AG04449 (cell line): Measurements from ENCODE around the gene TWNK.
"Not testable (repeated sequence)": the region's sequence is repeated elsewhere in the genome, so short reads cannot be mapped to it uniquely, and the experiment has no call there.

Source experiments
- CTCF ChIA-PET: fragments of 350-600 bp; formaldehyde crosslinking; extraction: SDS; loops from one replicate; lab custom pipeline; 2021; ENCODE audit warnings: antibody characterized with exemption; lab: Yijun Ruan, JAX
- POLR2A ChIA-PET: fragments of 400-600, 350-600 bp; formaldehyde crosslinking; extraction: SDS; loops from one replicate; lab custom pipeline; 2020; ENCODE audit warnings: antibody characterized with exemption, inconsistent platforms; lab: Yijun Ruan, JAX
- DNase-seq: peaks from one replicate; pipeline ENCODE4 v3.0.0-alpha.2; 2010; ENCODE audit warnings: low read depth, low spot score
- H3K4me3 ChIP-seq: 2 replicates; pipeline ENCODE4 v1.5.1; 2011; ENCODE audit warnings: low read depth, mild to moderate bottlenecking, control low read depth, low read length
- CTCF ChIP-seq: IDR thresholded peaks from one replicate; pipeline ENCODE4 v1.5.1; 2011; ENCODE audit warnings: mild to moderate bottlenecking, moderate library complexity, low read length, control low read depth, inconsistent platforms; ENCODE audit not compliant: insufficient read depth; ENCODE audit errors: missing control alignments

Gene TWNK

GRCh38 chr10:101031128-101031795 is 43.9 kb downstream of the TWNK start, which contains the start of the genes PDZD7 and SFXN3:
Gene PDZD7 (minus strand): TSS chr10:101031129. CDS start chr10:101030219, 910 bp downstream.
Gene SFXN3 (plus strand): TSS chr10:101031234. CDS start chr10:101034695, 3,461 bp downstream.
- CTCF ChIA-PET = interaction anchor here (1.3 to 35.4 kb wide), 5 partner anchors 14 to 37 kb away, joined by 3 to 1481 read pairs (median 242); partner anchors contain the start of genes KAZALD1, LZTS2, MRPL43 and TWNK
- H3K4me3 ChIP-seq = peak within 1 kb of the TSS; percentile 86
- no peak for TF ChIP-seq CTCF
- DNase-seq = no peak
- POLR2A ChIA-PET = interaction anchor here (1.1 to 2.3 kb wide), 5 partner anchors 10 to 33 kb away, joined by 3 to 18 read pairs (median 4); partner anchors contain the start of gene LZTS2

GRCh38 chr10:101031796-101032636 is 44.7 kb downstream of the TWNK start:
- DNase-seq = no peak
- CTCF ChIA-PET = interaction anchor here (1.3 to 35.4 kb wide), 6 partner anchors 15 to 38 kb away, joined by 3 to 1481 read pairs (median 131); partner anchors contain the start of genes KAZALD1, LZTS2, MRPL43 and TWNK

GRCh38 chr10:101032637-101033224 is 45.4 kb downstream of the TWNK start:
- DNase-seq = no peak
- CTCF ChIA-PET = interaction anchor here (1.3 to 35.4 kb wide), 5 partner anchors 16 to 39 kb away, joined by 3 to 1481 read pairs (median 242); partner anchors contain the start of genes KAZALD1, LZTS2, MRPL43 and TWNK
- TF ChIP-seq CTCF = no peak
- POLR2A ChIA-PET = interaction anchor here (0.9 to 2.3 kb wide), 5 partner anchors 9 to 35 kb away, joined by 3 to 18 read pairs (median 7); partner anchors contain the start of genes KAZALD1 and LZTS2
- H3K4me3 ChIP-seq = peak overlapping the region; percentile 86

More at GRCh38 chr10:101031796-101032636, 44.7 kb downstream of the TWNK start:
- H3K4me3 ChIP-seq = peak overlapping the region; percentile 86
- TF ChIP-seq CTCF = no peak
- POLR2A ChIA-PET = interaction anchor here (0.9 to 2.3 kb wide), 5 partner anchors 9 to 34 kb away, joined by 3 to 18 read pairs (median 7); partner anchors contain the start of genes KAZALD1 and LZTS2

- ChIA-PET CTCF (interaction anchor here (1.3 to 35.4 kb wide), 5 partner anchors 16 to 39 kb away, joined by 3 to 1481 read pairs (median 242); partner anchors contain the start of genes KAZALD1, LZTS2, MRPL43 and TWNK), POLR2A (no interaction called here)
- H3K4me3 ChIP-seq = peak overlapping the region; percentile 86
- no peak for DNase-seq
- TF ChIP-seq CTCF = no peak
These were observed 45.9 kb downstream of the TWNK start for GRCh38 chr10:101033276-101033675.

- CTCF ChIA-PET = interaction anchor here (1.7 to 35.4 kb wide), 5 partner anchors 11 to 108 kb away, joined by 4 to 1481 read pairs (median 242); partner anchors contain the start of genes KAZALD1, LZTS2, MRPL43 and TWNK
- POLR2A ChIA-PET, H3K4me3 ChIP-seq, DNase-seq: not testable (repeated sequence)
These were observed 47.1 kb downstream of the TWNK start for GRCh38 chr10:101034404-101034803.

- TF ChIP-seq CTCF = no peak
- CTCF ChIA-PET = interaction anchor here (1.0 to 35.4 kb wide), 6 partner anchors 12 to 107 kb away, joined by 3 to 1481 read pairs (median 125); partner anchors contain the start of genes KAZALD1, LZTS2, MRPL43 and TWNK
- H3K4me3 ChIP-seq = no peak overlapping the region
- POLR2A ChIA-PET = no interaction called here
- no peak for DNase-seq
These were observed 48.0 kb downstream of the TWNK start for GRCh38 chr10:101035314-101035713.
